Measurements from ENCODE around the gene DLGAP1. TPM values are rescaled to one million over a fixed set of nuclear protein-coding genes. Genes with fewer than 3 reads are reported as not detected.

The DLGAP1 gene
- total and polyA plus RNA-seq, 3 donors from 2014 or later: 18.6 to 93.8 (median 69.1) TPM

- Histone ChIP-seq H3K36me3 (ENCODE audit: low read depth, missing control alignments) (no peaks in the 10 kb centered on the region), H3K9me3 (no peaks in the 10 kb centered on the region), H3K4me3 (no peak overlapping the region), H3K4me1 (peaks cover 3% of the 10 kb centered on the region), H3K27ac (no peak overlapping the region), H3K27me3 (no peaks in the 10 kb centered on the region)
- whole genome bisulfite sequencing, 2 donors: 25 to 35% methylated on average over 4 of the region's 4 CpGs
- TF ChIP-seq CTCF (IDR thresholded peaks at IDR 0.05): no peak
- no peak for TF ChIP-seq POLR2A (IDR thresholded peaks at IDR 0.05)
- intact Hi-C loops (cut with DNase I; ENCODE audit: low total_unique reads): no loop called here
- peak; percentile 37 for DNase-seq
These were observed 190.7 kb downstream of the DLGAP1 start for GRCh38 chr18:4264347-4264791.

GRCh38 chr18:4260107-4260506 is 195.0 kb downstream of the DLGAP1 start:
- Histone ChIP-seq H3K4me3 (no peak overlapping the region), H3K4me1 (peaks cover 3% of the 10 kb centered on the region), H3K27me3 (no peaks in the 10 kb centered on the region), H3K36me3 (ENCODE audit: low read depth, missing control alignments) (no peaks in the 10 kb centered on the region), H3K9me3 (no peaks in the 10 kb centered on the region), H3K27ac (no peak overlapping the region)
- intact Hi-C loops (cut with DNase I; ENCODE audit: low total_unique reads): no loop called here
- 96 to 97% methylated on average over 3 of the region's 3 CpGs for WGBS, 2 donors
- no peak for TF ChIP-seq CTCF (IDR thresholded peaks at IDR 0.05)
- TF ChIP-seq POLR2A (IDR thresholded peaks at IDR 0.05): no peak
- DNase-seq: no peak

GRCh38 chr18:4256766-4257417 is 198.2 kb downstream of the DLGAP1 start:
- DNase-seq: no peak
- Histone ChIP-seq H3K36me3 (ENCODE audit: low read depth, missing control alignments) (no peaks in the 10 kb centered on the region), H3K4me3 (no peak overlapping the region), H3K4me1 (no peaks in the 10 kb centered on the region), H3K27ac (no peak overlapping the region), H3K27me3 (no peaks in the 10 kb centered on the region), H3K9me3 (no peaks in the 10 kb centered on the region)
- intact Hi-C loops (cut with DNase I; ENCODE audit: low total_unique reads): no loop called here
- 76 to 77% methylated on average over 7 of the region's 7 CpGs for whole genome bisulfite sequencing, 2 donors
- TF ChIP-seq CTCF (IDR thresholded peaks at IDR 0.05) (no peak), POLR2A (IDR thresholded peaks at IDR 0.05) (no peak)

- 87 to 89% methylated on average over 7 of the region's 7 CpGs for WGBS, 2 donors
- H3K9me3 ChIP-seq: no peaks in the 10 kb centered on the region
- no peaks in the 10 kb centered on the region for H3K27me3 ChIP-seq
- no peaks in the 10 kb centered on the region for H3K36me3 ChIP-seq (ENCODE audit: low read depth, missing control alignments)
- no peak for DNase-seq
- intact Hi-C loops (cut with DNase I; ENCODE audit: low total_unique reads): no loop called here
- H3K4me1 ChIP-seq: no peaks in the 10 kb centered on the region
- no peak overlapping the region for H3K27ac ChIP-seq
- TF ChIP-seq CTCF (IDR thresholded peaks at IDR 0.05): no peak
- TF ChIP-seq POLR2A (IDR thresholded peaks at IDR 0.05): no peak
- H3K4me3 ChIP-seq: no peak overlapping the region
These were observed 200.3 kb downstream of the DLGAP1 start for GRCh38 chr18:4254840-4255239.

- no peaks in the 10 kb centered on the region for H3K27me3 ChIP-seq
- intact Hi-C loops (cut with DNase I; ENCODE audit: low total_unique reads): no loop called here
- 95 to 96% methylated on average over 4 of the region's 4 CpGs for WGBS, 2 donors
- H3K36me3 ChIP-seq (ENCODE audit: low read depth, missing control alignments): no peaks in the 10 kb centered on the region
- no peak for TF ChIP-seq POLR2A (IDR thresholded peaks at IDR 0.05)
- TF ChIP-seq CTCF (IDR thresholded peaks at IDR 0.05): no peak
- H3K4me3 ChIP-seq: no peak overlapping the region
- H3K27ac ChIP-seq: no peak overlapping the region
- DNase-seq: no peak
- no peaks in the 10 kb centered on the region for H3K9me3 ChIP-seq
- no peaks in the 10 kb centered on the region for H3K4me1 ChIP-seq
These were observed 202.3 kb downstream of the DLGAP1 start for GRCh38 chr18:4252829-4253228.

Data from testis (tissue), 3 donors.